Activated naive CD8-positive, alpha-beta T cell (primary cell): Measurements from ENCODE around the gene NAV2.
"Not testable (repeated sequence)": the region's sequence is repeated elsewhere in the genome, so short reads cannot be mapped to it uniquely, and the experiment has no call there.

ENCODE experiments used
- H3K27ac Mint-ChIP-seq: one replicate; pipeline ENCODE4 v1.8.0; 2021; ENCODE audit warnings: mixed read lengths
- H3K27me3 Mint-ChIP-seq: one replicate; pipeline ENCODE4 v1.8.0; 2021; ENCODE audit warnings: mixed read lengths
- H3K36me3 Mint-ChIP-seq: one replicate; pipeline ENCODE4 v1.8.0; 2021; ENCODE audit warnings: mixed read lengths
- H3K4me1 Mint-ChIP-seq: one replicate; pipeline ENCODE4 v1.8.0; 2021; ENCODE audit warnings: low read depth, mixed read lengths
- H3K4me3 Mint-ChIP-seq: one replicate; pipeline ENCODE4 v1.8.0; 2021; ENCODE audit warnings: mild to moderate bottlenecking, mixed read lengths
- H3K9me3 Mint-ChIP-seq: one replicate; pipeline ENCODE4 v1.8.0; 2021; ENCODE audit warnings: low read depth, mixed read lengths

Gene NAV2

DNA sequence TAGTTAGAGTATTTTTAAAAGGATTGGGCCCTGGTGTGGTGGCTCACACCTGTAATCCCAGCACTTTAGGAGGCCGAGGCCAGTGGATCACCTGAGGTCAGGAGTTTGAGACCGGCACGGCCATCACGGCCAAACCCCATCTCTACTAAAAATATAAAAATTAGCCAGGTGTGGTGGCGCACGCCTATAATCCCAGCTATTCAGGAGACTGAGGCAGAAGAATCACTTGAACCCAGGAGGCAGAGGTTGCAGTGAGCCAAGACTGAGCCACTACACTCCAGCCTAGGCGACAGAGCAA is 415.8 kb downstream of the NAV2 start:
- peaks cover 12% of the 10 kb centered on the region for H3K27me3 Mint-ChIP-seq
- not testable (repeated sequence) for H3K4me1 Mint-ChIP-seq, H3K4me3 Mint-ChIP-seq, H3K36me3 Mint-ChIP-seq, H3K27ac Mint-ChIP-seq, H3K9me3 Mint-ChIP-seq

DNA sequence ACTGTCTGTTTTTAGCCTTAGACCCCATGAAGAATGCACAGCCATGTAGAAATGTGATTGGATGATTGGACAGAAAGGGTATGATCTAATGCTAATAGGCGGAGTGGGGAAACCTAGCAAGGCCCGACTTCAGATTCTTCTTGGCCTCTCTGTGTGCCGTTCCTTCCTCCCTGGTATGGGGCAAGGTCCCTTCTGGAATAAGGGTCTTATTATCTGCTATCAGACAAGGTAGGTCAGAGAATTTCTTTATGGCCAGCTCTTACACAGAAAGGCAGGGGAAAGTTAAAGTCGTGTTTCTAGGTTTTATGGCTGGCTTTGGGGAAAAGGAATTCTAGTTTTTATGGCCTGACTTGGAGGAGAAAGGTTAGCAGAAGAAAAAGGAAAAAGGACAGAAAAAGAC is 417.0 kb downstream of the NAV2 start:
- no peak overlapping the region for H3K27ac Mint-ChIP-seq

DNA sequence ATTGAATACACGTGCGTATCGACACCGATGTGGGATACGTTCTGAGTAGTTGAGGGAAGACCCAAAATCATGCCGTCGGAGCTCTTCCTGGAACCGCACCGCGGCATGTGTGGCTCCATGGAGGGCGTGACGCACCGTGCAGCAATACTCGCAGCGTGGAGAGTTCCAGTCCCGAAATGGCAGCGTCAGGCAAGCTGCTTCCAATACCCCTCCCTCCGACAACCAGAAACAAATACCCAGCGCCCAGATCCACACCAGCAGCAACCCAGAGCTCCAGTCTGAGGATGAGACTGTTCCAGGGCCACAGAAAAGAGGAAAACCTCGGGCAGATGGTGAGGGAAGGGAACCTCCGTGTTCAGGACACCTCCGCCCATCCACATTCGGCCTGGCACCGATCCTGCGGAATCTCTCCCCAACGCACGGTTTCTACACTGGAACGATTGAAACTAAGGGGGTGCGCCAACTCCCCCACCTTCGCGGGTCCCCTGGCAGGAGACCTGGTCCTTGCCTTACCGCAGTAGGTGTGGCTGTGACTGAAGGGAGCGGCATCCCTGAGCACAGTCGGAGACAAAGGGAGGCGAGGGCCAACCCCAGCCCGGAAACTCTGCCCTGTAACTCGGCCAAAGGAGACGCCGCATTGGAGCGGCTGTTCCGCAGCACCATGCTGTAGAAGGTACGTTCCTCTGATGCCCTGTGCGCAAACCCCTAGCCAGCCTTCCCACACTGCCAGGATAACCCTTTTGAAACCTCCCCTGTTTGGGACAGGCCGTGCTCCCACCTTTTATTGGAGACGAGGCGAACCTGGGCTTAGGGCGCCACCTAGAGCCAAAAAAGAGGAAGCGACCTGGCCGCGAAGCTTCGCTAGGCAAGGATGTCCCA is 419.4 kb downstream of the NAV2 start:
- Mint-ChIP-seq H3K27ac (no peak overlapping the region), H3K27me3 (peaks cover 30% of the 10 kb centered on the region), H3K4me1 (peaks cover 8% of the 10 kb centered on the region), H3K36me3 (no peaks in the 10 kb centered on the region), H3K4me3 (peak overlapping the region; percentile 80), H3K9me3 (no peaks in the 10 kb centered on the region)

More for the DNA sequence above, 417.0 kb downstream of the NAV2 start:
- Mint-ChIP-seq H3K4me3 (no peak overlapping the region), H3K9me3 (no peaks in the 10 kb centered on the region), H3K36me3 (no peaks in the 10 kb centered on the region), H3K27me3 (peaks cover 22% of the 10 kb centered on the region), H3K4me1 (peaks cover 8% of the 10 kb centered on the region)

DNA sequence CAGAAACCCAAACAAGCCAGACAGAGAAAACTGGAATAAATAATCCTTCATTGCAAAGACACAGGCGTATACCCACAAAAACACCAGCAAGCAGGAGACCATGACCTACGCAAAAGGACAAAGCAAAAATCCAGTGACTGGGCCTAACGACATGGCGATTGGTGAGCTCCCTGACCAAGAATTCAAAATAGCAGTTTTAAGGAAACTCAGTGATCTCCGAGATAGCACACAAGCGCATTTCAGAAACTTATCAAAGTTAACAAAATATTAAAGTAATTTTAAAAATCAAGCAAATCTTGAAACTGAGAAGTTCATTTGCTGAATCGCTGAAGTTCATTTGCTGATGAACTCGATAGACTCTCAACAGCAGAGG is 420.0 kb downstream of the NAV2 start:
- H3K4me3 Mint-ChIP-seq: peak overlapping the region; percentile 80
- peaks cover 30% of the 10 kb centered on the region for H3K27me3 Mint-ChIP-seq
- no peaks in the 10 kb centered on the region for H3K36me3 Mint-ChIP-seq
- H3K27ac Mint-ChIP-seq: no peak overlapping the region
- H3K9me3 Mint-ChIP-seq: no peaks in the 10 kb centered on the region
- H3K4me1 Mint-ChIP-seq: peaks cover 8% of the 10 kb centered on the region

DNA sequence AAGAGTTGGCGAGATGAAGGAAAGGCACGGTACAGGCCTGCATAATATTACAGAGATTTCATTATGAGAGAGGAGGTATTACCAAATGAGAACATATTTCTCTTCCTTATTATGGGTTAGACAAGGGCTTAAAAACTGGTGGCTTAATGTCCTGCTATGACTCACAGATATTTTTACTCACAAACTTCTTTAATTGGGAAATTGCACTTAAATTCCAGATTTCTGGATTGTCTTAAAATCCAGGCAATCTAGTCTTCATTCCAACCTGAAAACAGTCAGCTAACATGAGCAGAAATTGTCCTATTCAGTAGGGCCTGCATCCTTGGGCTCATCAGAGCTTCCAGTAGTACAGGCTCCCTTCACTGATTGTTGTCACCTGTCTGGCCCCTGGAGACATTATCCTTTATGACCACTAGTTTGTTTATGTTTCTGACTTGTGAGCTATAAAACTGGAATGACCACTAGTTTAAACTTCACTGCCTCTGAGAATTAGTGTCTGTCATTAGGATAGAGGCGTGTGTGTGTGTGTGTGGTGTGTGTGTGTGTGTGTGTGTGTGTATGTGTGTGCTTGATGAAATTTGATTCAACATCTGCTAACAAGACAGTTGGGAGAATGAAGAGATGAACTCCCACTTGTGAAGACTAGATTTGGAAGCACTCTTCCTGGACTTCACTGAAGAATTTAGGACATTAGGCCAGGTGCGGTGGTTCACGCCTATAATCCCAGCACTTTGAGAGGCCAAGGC is 422.5 kb downstream of the NAV2 start:
- no peaks in the 10 kb centered on the region for H3K9me3 Mint-ChIP-seq
- no peak overlapping the region for H3K4me3 Mint-ChIP-seq
- peaks cover 38% of the 10 kb centered on the region for H3K27me3 Mint-ChIP-seq
- peaks cover 8% of the 10 kb centered on the region for H3K4me1 Mint-ChIP-seq
- H3K36me3 Mint-ChIP-seq: no peaks in the 10 kb centered on the region
- H3K27ac Mint-ChIP-seq: no peak overlapping the region

- Mint-ChIP-seq H3K9me3 (no peaks in the 10 kb centered on the region), H3K36me3 (no peaks in the 10 kb centered on the region), H3K4me1 (no peaks in the 10 kb centered on the region), H3K4me3 (no peak overlapping the region), H3K27ac (no peak overlapping the region), H3K27me3 (peaks cover 42% of the 10 kb centered on the region)
Measured at GRCh38 chr11:20137637-20138036, 425.0 kb downstream of the NAV2 start.

DNA sequence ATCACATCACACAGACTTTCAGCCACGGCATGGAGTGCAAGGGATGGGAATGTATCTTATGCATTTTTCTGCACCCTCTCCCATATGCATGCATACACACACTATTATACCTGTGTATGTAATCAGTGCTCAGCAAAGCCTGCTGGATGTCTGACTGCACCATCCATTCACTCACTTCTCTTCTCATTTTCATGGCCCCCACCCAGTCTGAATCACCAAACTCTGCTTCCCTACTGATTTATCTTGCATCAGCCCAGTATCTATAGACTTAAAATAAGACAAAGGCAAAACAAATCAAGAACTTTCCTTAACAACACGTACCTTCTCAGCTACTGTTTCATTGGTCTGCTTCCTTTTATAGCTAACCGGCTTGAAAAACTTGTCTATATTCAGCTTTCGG is 426.1 kb downstream of the NAV2 start:
- Mint-ChIP-seq H3K27me3 (peaks cover 37% of the 10 kb centered on the region), H3K4me3 (no peak overlapping the region), H3K36me3 (no peaks in the 10 kb centered on the region)

GRCh38 chr11:20154381-20154780 is 441.7 kb downstream of the NAV2 start:
- Mint-ChIP-seq H3K9me3 (no peaks in the 10 kb centered on the region), H3K4me1 (peaks cover 18% of the 10 kb centered on the region), H3K36me3 (no peaks in the 10 kb centered on the region), H3K27me3 (peaks cover 23% of the 10 kb centered on the region), H3K4me3 (no peak overlapping the region), H3K27ac (no peak overlapping the region)

More for the DNA sequence above, 426.1 kb downstream of the NAV2 start:
- H3K9me3 Mint-ChIP-seq: no peaks in the 10 kb centered on the region
- H3K27ac Mint-ChIP-seq: no peak overlapping the region
- no peaks in the 10 kb centered on the region for H3K4me1 Mint-ChIP-seq

GRCh38 chr11:20155683-20156279 is 443.1 kb downstream of the NAV2 start:
- Mint-ChIP-seq H3K27ac (peak overlapping the region; percentile 54), H3K9me3 (no peaks in the 10 kb centered on the region)

GRCh38 chr11:20156280-20156875 is 443.7 kb downstream of the NAV2 start:
- H3K4me1 Mint-ChIP-seq: peaks cover 23% of the 10 kb centered on the region
- H3K27ac Mint-ChIP-seq: peak overlapping the region; percentile 41
- H3K4me3 Mint-ChIP-seq: peak overlapping the region; percentile 83
- H3K9me3 Mint-ChIP-seq: no peaks in the 10 kb centered on the region
- H3K36me3 Mint-ChIP-seq: no peaks in the 10 kb centered on the region
- H3K27me3 Mint-ChIP-seq: peaks cover 33% of the 10 kb centered on the region

More at GRCh38 chr11:20155683-20156279, 443.1 kb downstream of the NAV2 start:
- peaks cover 21% of the 10 kb centered on the region for H3K4me1 Mint-ChIP-seq
- H3K4me3 Mint-ChIP-seq: peak overlapping the region; percentile 83
- peaks cover 30% of the 10 kb centered on the region for H3K27me3 Mint-ChIP-seq
- no peaks in the 10 kb centered on the region for H3K36me3 Mint-ChIP-seq

- peak overlapping the region; percentile 83 for H3K4me3 Mint-ChIP-seq
- H3K9me3 Mint-ChIP-seq: no peaks in the 10 kb centered on the region
Measured at GRCh38 chr11:20156876-20157613, 444.4 kb downstream of the NAV2 start.

DNA sequence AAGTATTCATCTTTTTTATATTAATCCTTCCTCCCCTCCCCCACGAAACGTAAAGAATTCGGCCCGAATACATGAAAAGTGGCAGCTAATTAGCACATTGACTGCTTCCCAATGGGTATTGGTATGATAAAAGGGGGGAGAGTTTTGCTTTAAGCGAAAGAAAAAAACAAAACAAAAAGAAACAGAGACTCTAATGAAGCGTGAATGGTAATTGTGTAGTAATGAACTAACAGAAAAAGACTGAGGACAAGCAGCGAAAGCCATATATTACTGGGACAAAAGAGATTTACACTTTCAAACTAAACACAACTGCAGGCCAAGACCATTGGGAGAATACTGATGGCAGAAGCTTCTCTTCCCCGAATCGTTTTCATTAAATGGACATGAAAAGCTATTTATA is 445.1 kb downstream of the NAV2 start:
- H3K4me1 Mint-ChIP-seq: peaks cover 34% of the 10 kb centered on the region
- H3K4me3 Mint-ChIP-seq: peak overlapping the region; percentile 83
- peaks cover 42% of the 10 kb centered on the region for H3K27me3 Mint-ChIP-seq
- no peak overlapping the region for H3K27ac Mint-ChIP-seq
- no peaks in the 10 kb centered on the region for H3K9me3 Mint-ChIP-seq
- H3K36me3 Mint-ChIP-seq: no peaks in the 10 kb centered on the region

More at GRCh38 chr11:20156876-20157613, 444.4 kb downstream of the NAV2 start:
- H3K27me3 Mint-ChIP-seq: peaks cover 37% of the 10 kb centered on the region
- no peaks in the 10 kb centered on the region for H3K36me3 Mint-ChIP-seq
- peaks cover 28% of the 10 kb centered on the region for H3K4me1 Mint-ChIP-seq
- H3K27ac Mint-ChIP-seq: no peak overlapping the region

DNA sequence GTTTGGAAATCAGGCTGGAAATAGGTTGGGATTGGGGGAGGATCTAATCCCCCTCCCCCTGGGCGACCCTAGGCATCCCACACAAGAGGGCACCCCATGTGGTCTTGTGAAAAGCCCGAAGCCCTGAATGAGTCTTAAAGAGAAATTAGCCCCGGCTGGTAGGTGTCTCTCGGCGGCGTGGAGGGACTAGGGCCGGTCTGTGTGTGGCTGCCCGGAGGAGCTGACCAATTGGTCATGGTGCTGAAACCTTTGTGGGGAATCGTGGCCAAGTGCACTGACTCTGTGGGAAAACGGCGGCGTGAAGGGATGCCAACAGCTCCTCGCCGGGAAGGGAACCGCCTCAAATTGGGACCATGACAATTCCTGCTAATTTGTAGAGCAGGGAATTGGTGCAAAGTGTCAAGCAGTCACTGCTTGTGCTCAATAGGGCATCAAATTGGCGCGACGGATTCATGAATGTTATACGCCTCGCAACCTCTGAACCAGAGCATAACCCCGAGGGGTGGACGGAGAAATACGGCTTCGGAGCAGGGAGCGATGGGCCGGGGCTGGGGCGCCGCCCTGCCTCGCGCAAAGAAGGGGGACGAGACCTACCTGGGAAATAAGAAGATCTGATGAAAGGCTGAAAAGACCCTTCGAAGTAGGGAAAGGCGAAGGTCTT is 446.1 kb downstream of the NAV2 start:
- Mint-ChIP-seq H3K9me3 (no peaks in the 10 kb centered on the region), H3K4me3 (peak overlapping the region; percentile 21), H3K4me1 (peaks cover 43% of the 10 kb centered on the region), H3K27me3 (peaks cover 51% of the 10 kb centered on the region), H3K27ac (no peak overlapping the region), H3K36me3 (no peaks in the 10 kb centered on the region)
